HFFc6 (cell line): Measurements from ENCODE around the gene KLHDC7B. TPM values are rescaled to one million over a fixed set of nuclear protein-coding genes. Genes with fewer than 3 reads are reported as not detected.

Experiments
- DNase-seq: peaks from one replicate; pipeline ENCODE4 v3.0.0-alpha.2; 2018
- H3K27ac Mint-ChIP-seq: 2 replicates; pipeline ENCODE4 v1.8.0; 2020; ENCODE audit warnings: mild to moderate bottlenecking, mixed read lengths
- H3K27me3 Mint-ChIP-seq: 2 replicates; pipeline ENCODE4 v1.8.0; 2021; ENCODE audit warnings: mild to moderate bottlenecking, moderate library complexity, mixed read lengths; ENCODE audit not compliant: insufficient read depth
- H3K36me3 Mint-ChIP-seq: 2 replicates; pipeline ENCODE4 v1.8.0; 2021; ENCODE audit warnings: low read depth, mixed read lengths
- H3K4me1 Mint-ChIP-seq: 2 replicates; pipeline ENCODE4 v1.8.0; 2020; ENCODE audit warnings: low read depth, mixed read lengths
- H3K4me3 Mint-ChIP-seq: 2 replicates; pipeline ENCODE4 v1.8.0; 2020; ENCODE audit warnings: mild to moderate bottlenecking, moderate library complexity, mixed read lengths
- H3K9me3 Mint-ChIP-seq: 2 replicates; pipeline ENCODE4 v1.8.0; 2020; ENCODE audit warnings: mild to moderate bottlenecking, mixed read lengths
- total RNA-seq, 6 experiments: library from RNA; stranded (reverse); fragmentation: NEBNext Ultra II Directional; extraction: Animal tissue kit (Norgen Biotek cat#: 25700); gene quantifications; 2 replicates in 1 of 6; 3 replicates in 5 of 6; pipeline ENCODE4 v1.2.3, GENCODE V29; 2021
- TF ChIP-seq, protein P1 (sequence below): fragments of 200-600 bp; sonication (generic); IDR thresholded peaks from 2 replicates; pipeline ENCODE4 v1.5.0; 2021; ENCODE audit warnings: antibody characterized with exemption, mild to moderate bottlenecking

Gene KLHDC7B
- total RNA-seq, 6 experiments from 2014 or later = 0.05 TPM; not detected in 5

DNA sequence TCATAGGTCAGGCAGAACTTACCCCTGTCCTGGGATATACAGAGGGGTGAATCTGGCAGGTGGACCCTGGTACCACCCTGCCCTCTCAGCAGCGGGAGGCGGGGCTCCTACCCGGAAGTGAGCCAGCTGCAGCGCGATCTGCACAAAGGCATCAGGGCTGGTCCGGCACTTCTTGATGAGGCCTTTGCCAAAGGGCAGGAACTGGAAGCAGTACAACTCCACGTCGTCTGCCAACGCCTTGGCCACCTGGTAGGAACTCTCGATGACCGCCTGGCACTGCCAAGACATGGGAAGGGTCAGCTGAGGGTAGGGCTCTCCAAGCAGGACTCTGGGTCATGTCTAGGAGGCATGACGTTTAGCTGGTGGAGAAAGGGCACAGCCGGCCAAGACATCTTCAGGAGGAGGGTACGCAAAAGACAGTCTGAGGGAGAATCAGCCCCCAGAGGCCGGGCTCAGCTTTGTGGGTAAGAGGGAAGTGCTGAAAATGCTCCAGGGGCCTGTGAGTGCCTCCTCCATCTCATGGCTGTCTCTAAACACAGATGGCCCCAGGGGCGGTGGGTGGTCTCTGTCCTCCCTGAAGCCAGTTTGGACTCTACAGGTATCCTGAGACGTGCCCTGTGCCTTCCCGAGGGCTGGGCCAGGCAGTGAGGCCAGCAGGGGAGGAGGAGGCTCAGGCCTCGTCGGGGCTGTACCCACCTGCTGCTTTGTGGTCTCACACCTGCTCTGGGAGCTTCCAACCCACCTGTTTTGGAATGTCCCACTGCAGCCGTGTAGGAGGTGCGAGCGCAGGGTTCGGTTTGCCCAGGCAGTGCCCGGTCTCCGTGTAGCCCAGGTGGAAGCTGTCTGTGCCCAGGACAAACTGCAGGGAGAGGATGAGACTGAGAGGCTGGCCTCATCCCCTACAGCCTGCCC, 25.8 kb downstream of the KLHDC7B start:
- Mint-ChIP-seq H3K4me1 (no peaks in the 10 kb centered on the region), H3K4me3 (no peak overlapping the region), H3K36me3 (no peaks in the 10 kb centered on the region), H3K27me3 (peaks cover 8% of the 10 kb centered on the region), H3K9me3 (no peaks in the 10 kb centered on the region), H3K27ac (no peak overlapping the region)
- TF ChIP-seq, protein P1, sequence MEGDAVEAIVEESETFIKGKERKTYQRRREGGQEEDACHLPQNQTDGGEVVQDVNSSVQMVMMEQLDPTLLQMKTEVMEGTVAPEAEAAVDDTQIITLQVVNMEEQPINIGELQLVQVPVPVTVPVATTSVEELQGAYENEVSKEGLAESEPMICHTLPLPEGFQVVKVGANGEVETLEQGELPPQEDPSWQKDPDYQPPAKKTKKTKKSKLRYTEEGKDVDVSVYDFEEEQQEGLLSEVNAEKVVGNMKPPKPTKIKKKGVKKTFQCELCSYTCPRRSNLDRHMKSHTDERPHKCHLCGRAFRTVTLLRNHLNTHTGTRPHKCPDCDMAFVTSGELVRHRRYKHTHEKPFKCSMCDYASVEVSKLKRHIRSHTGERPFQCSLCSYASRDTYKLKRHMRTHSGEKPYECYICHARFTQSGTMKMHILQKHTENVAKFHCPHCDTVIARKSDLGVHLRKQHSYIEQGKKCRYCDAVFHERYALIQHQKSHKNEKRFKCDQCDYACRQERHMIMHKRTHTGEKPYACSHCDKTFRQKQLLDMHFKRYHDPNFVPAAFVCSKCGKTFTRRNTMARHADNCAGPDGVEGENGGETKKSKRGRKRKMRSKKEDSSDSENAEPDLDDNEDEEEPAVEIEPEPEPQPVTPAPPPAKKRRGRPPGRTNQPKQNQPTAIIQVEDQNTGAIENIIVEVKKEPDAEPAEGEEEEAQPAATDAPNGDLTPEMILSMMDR = no peak
- no peak for DNase-seq

GRCh38 chr22:50572965-50573364, 27.3 kb downstream of the KLHDC7B start:
- no peak overlapping the region for H3K4me3 Mint-ChIP-seq
- H3K9me3 Mint-ChIP-seq = no peaks in the 10 kb centered on the region
- H3K27ac Mint-ChIP-seq = no peak overlapping the region
- no peaks in the 10 kb centered on the region for H3K36me3 Mint-ChIP-seq
- no peaks in the 10 kb centered on the region for H3K4me1 Mint-ChIP-seq
- TF ChIP-seq, protein P1 = no peak
- no peak for DNase-seq
- peaks cover 15% of the 10 kb centered on the region for H3K27me3 Mint-ChIP-seq

DNA sequence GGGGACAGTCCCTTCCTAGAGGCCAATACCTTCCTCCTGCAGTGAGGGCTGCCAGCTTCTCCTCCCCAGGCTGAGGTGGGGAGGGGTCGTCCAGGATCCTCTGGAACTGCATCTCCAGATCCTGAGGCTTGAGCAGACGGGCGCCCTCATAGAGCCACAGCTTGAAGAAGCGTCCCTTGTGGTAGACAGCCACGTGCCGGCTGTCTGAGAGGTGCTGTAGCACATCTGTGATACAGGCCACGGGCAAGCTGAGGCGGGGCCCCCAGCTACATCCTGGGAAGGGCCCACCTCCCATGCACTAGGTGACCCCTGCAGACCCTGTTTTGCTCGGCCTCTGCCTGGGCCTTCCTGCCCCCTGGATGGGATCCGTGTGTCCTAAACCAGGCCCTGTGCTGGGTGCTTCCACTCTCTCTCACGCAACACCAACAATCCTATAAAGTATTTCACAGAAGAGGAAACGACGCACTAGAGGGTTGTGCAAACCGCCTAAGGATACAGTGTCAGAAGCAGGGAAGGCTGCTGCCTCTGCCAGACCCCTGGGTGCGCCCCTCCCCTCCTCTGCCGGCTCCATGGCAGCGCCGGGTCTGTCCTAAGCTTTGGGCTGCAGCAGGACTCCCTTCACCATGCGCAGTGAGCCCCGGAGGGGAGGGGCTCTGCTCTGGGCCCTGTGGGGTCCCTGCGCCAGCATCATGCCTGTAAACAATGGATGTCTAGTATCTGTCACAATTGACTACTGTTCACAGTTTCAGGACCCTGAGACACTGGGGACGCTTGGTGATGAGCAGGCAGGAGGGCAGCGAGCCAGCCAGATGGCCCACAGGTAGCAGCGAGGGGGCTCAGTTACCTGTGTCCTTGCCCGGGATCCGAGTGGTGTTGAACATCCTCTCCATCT, 28.0 kb downstream of the KLHDC7B start:
- H3K4me3 Mint-ChIP-seq = no peak overlapping the region
- no peaks in the 10 kb centered on the region for H3K9me3 Mint-ChIP-seq
- H3K36me3 Mint-ChIP-seq = no peaks in the 10 kb centered on the region
- peaks cover 4% of the 10 kb centered on the region; the same call in 1 of the 2 replicates for H3K4me1 Mint-ChIP-seq
- DNase-seq = no peak
- no peak overlapping the region for H3K27ac Mint-ChIP-seq
- TF ChIP-seq, protein P1 = no peak
- H3K27me3 Mint-ChIP-seq = peaks cover 19% of the 10 kb centered on the region

- H3K27ac Mint-ChIP-seq = no peak overlapping the region
- TF ChIP-seq, protein P1 = no peak
- H3K4me3 Mint-ChIP-seq = no peak overlapping the region
- H3K27me3 Mint-ChIP-seq = peaks cover 19% of the 10 kb centered on the region
- DNase-seq = no peak
- H3K36me3 Mint-ChIP-seq = no peaks in the 10 kb centered on the region
- H3K9me3 Mint-ChIP-seq = no peaks in the 10 kb centered on the region
- peaks cover 8% of the 10 kb centered on the region; the same call in 1 of the 2 replicates for H3K4me1 Mint-ChIP-seq
These were observed 28.7 kb downstream of the KLHDC7B start for GRCh38 chr22:50574383-50574755.

DNA sequence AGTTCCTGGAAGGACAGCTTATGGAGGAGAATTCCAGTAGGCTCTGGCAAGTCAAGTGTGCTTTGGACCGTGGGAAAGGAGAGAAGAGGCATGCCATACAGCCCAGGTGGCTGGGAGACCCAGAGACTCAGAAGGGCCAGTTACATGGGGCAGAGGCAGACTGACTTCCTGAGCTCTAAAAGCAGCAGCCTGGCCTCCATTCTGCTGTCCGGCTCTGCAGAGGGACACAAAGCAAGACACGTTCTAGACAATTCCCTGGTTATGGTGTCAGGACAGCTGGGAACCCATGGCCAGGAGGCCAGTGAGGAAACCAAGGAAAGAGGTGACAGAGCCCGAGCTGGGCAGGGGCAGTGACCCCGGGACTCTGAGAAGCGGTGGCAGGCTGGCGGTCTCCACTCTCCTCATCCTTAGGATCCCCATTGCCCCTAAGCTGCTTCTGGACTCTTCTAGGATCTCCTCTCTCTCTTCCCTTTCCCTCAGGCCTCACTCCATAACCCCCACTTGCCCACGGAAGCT, 29.8 kb downstream of the KLHDC7B start:
- Mint-ChIP-seq H3K4me1 (peaks cover 8% of the 10 kb centered on the region; the same call in 1 of the 2 replicates), H3K36me3 (no peaks in the 10 kb centered on the region), H3K27ac (no peak overlapping the region), H3K4me3 (no peak overlapping the region), H3K9me3 (no peaks in the 10 kb centered on the region), H3K27me3 (peaks cover 17% of the 10 kb centered on the region)
- DNase-seq = no peak
- TF ChIP-seq, protein P1 = no peak
